NCI-H2171 (cell line): ENCODE measurements around the gene TBX10.
"Not testable (repeated sequence)": the region's sequence is repeated elsewhere in the genome, so short reads cannot be mapped to it uniquely, and the experiment has no call there.

ENCODE experiments used
- DNase-seq: peaks from one replicate; lab custom pipeline; 2025; lab: John Stamatoyannopoulos, UW

Gene TBX10

DNA sequence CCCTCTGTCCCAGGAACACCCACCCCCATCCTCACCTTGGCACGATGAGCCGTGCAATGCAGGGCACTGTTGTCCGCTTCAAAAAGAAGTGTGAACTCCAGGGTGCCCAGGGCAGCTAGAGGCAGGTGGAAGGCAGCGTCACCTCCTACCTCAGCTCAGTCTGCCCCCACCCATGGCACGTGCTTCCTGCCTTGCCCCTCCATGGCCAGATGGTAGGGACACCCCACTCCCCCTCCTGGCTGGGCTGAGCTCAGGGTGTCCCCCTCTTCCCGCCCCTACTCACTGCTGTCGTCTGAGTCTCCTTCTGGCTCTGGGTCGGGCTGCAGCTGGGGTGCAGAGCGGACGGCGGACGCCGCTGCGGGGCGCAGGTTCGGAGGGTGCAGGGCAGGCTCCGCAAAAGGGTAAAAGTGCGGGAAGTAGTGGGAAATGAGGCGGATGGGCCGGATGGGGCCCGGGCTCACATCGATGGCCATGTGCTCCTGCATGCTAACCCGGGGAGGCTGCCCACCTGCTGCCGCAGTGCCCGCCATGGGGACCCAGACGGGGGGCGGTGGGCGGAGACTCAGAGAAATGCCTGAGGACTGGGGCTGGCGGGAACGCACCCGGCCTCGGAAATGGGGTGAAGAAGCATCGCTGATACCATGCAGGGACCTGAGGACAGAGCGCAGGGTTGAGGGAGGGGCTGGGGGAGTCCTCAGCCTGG, 23.7 kb downstream of the TBX10 start:
- DNase-seq: peak; percentile 29

DNA sequence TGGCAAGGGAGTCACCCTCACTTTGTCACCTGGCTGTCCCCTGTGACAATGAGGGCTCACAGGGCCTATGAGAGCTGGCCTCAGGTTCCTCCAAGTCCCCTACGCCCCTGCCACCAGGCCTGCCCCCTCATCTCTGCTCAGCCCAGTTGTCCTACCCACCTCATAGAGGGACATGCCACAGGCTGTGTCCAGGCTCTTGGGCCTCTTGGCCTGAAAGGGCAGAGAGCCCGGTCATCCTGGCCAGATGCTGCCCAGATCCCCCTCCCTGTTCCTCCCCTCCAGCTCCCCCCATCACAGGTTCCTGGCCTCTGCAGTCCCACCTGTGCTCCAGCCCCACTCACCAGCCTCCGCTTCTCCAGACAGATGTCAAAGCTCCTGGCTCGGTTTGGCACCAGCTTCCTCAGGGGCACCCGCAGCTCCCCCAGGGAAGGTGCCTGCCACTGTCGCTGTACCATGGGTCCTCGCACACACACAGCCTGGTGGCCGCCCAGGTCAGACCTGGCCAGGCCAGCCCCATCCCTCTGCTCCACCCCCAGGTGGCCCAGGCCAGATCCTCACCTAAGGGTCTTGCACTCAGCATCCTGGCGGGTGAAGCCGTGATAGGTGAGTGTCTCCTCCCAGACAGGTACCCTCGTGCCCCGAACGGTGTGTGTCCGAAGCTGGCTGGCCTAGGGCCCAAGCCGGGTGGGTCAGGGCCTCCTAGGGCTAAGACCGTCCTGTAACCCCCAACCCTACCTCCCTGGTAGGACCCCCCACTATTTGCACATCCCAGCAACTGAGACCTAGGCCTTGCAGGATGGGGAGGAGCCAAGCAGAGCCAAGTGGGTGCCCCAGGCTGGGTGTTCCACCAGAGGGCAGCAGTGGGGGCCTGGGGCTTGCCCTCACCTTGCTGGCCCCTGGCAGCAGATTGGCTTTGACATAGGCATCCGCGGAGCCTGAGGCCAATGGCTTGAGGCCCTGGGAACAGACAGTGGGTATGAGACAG, 24.5 kb downstream of the TBX10 start:
- DNase-seq: peak; percentile 8

DNA sequence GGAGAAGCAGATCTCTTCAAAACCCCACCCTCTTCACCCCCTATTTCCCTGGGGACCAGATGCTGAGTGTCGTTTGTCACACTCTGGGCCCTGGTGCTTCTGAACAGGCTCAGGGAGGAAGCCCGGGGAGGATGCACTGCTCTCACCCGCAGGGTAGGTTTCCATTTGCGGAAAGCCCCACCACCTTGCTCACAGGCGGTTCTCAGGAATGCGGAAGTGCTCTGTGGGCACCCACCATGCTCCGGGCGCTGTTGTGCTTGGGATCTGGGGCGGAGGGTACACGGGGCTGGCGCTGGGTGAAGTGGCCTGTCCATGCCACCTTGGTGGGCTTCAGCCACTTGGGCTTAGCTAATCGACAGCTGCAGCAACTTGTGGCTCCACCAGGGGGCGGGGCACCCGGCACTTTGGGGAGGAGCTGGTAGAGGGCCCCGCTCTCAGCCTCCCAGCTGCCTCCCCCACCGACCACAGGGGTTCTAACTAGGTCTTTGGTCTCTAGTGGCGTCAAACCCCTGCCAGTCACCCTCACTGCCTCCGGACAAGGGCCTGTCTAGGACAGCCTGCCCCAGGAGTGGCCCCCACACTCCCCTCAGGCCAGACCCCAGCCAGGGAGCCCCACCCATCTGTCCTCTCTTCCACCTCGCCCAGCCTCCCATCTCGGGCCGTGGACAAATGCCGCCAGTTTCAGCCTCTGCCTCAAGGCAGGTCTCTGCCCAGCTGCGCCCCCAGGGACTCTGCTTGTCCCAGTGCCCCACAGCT, 25.4 kb downstream of the TBX10 start:
- peak; percentile 11 for DNase-seq

DNA sequence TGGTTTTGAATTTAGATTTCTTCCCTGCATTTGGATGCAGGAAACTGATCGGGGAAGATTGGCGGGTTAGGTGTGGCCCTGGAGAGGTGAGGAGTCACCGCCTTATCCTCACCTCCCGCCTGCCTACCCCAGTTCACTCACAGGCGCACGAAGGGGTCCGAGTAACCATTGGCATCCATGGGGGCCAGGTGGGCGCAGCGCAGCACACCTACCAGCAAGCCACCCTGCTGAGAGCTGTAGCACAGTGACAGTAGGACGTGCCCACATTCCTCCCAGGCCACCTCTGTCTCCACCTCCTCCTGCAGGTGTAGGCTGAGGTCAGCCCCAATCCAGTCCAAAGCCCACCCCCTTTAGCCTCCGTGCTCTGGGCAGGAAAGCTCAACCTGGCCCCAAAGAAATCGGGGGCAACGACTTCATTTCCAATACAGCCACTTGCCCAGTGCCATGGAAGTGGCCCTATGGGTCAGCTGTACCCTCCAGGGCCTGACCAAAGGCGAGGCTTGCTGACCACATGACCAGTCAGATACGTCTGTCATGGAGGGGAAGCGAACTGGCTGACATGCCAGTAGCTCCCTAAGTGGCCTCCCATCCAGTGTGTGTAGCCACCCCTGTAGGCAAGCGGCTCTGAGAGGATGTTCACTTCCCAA, 26.1 kb downstream of the TBX10 start:
- no peak for DNase-seq

DNA sequence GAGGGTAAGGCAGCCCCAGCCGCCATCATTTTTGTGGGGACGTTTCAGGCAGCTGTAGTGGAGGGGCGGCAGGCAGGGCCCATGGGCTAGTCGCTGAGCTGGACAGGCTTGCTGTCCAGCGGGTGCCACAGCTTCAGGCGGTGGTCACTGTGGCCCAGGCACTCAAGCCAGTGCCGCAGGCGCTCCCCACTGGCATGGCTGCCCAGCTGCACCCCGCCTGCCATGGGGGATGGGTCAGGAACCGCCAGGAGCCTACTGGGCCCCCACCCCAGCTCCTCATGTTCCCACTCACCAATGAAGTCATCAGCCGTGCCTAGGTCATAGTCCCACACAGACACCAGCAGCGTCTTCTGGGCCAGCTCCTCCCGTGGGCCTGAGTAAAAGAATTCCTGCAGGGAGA, 26.8 kb downstream of the TBX10 start:
- no peak for DNase-seq

DNA sequence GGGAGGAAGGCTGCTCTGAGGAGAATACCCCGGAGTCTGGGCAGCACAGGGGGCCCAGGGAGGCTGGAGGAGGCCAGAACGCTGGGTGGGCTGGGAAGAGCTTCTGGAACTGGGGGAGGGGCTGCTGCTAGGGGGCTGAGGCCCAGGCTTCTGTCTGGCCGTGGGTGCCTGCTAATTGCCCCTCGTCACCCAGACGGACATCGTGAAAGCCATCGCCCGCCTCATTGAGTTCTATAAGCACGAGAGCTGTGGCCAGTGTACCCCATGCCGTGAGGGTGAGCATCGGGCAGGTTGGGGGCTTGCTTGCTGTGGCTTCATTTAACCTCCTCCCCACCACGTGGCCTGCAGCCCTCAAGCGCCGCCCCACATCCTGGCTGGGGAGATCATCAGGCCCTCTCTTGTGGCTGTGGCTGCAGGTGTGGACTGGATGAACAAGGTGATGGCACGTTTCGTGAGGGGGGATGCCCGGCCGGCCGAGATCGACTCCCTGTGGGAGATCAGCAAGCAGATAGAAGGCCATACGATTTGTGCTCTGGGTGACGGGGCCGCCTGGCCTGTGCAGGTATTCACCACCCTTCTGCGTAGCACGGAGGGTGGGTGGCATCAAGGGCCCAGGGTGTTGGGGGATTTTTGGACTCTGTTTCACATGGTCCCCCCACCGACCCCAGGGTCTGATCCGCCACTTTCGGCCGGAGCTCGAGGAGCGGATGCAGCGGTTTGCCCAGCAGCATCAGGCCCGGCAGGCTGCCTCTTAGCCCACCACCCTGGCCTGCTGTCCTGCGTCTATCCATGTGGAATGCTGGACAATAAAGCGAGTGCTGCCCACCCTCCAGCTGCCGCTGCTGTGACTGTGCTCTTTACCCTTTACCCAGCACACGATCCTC, 27.6 kb downstream of the TBX10 start:
- no peak for DNase-seq

DNA sequence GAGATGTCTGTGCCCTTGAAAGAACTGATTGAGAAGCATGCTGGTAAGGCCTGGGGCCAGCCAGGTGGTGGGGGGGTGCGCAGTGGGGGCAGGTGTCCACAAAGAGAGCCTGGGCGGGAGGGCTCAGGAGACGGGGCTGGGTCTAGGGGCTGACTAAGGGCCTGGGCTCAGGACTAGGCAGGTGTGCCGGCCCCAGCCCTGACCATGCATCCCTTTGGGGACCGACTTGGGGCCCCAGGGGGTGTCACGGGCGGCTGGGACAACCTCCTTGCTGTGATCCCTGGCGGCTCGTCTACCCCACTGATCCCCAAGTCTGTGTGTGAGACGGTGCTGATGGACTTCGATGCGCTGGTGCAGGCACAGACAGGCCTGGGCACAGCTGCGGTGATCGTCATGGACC, 28.4 kb downstream of the TBX10 start:
- no peak for DNase-seq

DNA sequence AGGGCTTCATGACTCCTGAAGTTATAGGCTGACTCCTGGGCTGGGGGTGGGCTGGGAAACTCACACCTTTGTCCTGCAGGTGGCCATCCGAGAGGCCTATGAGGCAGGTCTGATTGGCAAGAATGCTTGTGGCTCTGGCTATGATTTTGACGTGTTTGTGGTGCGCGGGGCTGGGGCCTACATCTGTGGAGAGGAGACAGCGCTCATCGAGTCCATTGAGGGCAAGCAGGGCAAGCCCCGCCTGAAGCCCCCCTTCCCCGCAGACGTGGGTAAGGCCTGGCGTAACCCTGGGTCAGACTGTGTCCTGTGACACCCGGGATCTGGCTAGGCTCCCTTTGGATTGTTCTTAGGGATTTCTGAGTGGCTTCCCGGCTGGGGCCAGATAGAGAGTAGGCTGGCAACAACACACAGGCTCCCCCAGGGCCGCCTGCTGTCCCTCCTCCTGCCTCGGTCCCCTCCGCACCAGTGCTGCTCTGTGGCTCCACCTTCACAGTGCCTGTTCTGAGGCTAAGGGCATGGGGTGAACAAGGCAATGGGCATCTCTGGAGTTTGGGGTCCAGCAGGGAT, 29.2 kb downstream of the TBX10 start:
- DNase-seq: no peak

DNA sequence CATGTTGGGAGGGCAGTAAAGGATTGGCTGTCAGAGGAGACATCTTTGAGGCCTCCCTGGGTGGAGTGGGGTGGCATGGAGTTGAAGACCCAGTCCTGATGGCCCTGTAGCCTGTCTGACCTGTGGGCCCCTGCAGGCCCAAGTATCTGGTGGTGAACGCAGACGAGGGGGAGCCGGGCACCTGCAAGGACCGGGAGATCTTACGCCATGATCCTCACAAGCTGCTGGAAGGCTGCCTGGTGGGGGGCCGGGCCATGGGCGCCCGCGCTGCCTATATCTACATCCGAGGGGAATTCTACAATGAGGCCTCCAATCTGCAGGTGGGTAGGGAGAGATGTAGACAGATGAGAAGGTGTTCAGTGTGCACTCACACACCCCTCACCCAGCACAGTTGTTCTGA, 30.2 kb downstream of the TBX10 start:
- DNase-seq: no peak

DNA sequence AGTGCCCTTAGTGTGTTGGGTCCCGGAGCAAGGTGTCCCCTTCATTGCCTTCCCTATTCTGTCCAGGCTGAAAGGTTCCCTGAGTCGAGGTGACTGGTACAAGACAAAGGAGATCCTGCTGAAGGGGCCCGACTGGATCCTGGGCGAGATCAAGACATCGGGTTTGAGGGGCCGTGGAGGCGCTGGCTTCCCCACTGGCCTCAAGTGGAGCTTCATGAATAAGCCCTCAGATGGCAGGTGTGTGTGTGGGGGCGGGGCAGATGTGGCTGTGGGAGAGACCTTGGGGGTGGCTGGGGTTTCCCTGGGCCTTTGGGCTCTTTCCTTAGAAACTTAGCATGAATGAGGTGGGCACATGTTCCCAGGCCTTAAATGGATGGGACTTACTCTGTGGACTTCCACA, 31.1 kb downstream of the TBX10 start:
- DNase-seq: no peak

DNA sequence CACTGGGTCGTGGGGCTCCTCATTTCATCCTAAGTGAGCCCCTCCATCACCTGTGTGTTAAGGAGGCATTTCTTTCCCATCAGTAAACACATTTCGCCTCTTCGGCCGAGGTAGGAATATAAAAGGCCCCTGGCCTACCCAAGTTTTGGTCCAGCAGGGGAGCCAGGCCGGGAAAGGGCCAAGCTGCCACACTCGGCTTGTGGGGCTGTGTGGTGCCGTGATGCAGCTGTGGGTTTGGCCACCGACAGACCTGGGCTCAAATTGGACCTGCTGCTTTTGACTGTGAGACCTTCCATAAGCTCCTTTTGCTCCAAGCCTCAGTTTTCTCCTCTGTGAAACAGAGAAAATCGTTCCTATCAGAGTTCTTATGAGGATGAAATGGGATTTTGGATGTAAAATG, 32.1 kb downstream of the TBX10 start:
- DNase-seq: no peak

DNA sequence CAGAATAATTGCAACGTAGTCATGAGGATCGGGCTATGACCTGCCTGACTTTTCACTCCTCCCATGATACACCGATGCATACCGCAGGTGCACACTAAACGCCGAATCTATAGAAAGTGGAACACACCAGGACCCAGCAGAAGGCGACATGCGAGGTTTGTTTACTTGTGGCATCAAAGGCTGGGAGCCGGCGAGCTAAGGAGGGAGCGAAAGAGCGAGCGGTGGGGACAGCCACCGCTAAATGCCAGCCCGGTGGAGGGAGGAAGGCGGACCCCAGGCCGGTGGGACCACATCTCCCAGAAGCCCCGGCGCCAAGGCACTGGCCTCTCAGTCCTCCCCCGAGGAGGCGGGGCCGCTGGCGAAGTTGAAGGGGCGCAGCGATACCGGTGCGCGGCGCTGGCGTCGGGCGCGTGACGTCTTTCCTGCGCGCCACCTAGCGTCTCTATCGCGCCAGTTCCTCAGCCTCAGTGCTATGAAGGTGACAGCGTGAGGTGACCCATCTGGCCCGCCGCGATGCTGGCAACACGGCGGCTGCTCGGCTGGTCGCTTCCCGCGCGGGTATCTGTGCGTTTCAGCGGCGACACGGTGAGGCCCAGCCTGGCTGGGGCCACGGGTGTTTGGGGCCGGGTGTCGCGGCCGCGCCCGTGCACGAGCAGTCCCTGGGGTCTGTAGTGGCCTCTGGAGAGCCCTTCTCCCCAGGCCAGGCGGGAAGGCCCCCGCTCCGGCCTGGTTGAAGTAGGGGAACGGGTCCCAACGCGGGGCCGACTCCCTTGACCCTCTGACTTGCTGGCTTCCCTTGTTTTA, 32.9 kb downstream of the TBX10 start, which contains the start of gene NDUFV1:
TSS of gene NDUFV1 (plus strand) at position 445 of the 804 bp plus-strand sequence. CDS start at position 514, 69 bp downstream.
- DNase-seq: peak; percentile 96

DNA sequence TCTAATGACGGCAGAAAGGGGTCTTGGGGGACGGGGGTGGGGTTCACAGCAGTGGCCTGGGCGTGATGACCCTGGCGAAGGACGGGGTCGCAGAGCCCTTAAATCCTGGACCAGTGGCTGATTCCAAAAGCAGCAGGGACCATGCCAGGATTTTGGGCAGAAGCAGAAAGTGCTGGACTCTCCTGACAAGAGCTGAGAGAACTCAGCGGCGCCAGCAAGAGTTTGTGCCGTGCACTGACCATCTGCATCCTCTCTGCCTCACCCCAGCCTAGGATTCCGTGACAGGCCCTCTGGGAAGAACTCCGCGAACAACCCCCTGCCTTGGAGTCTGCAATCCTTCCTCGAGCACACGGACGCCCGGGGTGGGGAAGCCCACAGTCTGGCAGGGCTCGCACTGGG, 33.5 kb downstream of the TBX10 start:
- no peak for DNase-seq

DNA sequence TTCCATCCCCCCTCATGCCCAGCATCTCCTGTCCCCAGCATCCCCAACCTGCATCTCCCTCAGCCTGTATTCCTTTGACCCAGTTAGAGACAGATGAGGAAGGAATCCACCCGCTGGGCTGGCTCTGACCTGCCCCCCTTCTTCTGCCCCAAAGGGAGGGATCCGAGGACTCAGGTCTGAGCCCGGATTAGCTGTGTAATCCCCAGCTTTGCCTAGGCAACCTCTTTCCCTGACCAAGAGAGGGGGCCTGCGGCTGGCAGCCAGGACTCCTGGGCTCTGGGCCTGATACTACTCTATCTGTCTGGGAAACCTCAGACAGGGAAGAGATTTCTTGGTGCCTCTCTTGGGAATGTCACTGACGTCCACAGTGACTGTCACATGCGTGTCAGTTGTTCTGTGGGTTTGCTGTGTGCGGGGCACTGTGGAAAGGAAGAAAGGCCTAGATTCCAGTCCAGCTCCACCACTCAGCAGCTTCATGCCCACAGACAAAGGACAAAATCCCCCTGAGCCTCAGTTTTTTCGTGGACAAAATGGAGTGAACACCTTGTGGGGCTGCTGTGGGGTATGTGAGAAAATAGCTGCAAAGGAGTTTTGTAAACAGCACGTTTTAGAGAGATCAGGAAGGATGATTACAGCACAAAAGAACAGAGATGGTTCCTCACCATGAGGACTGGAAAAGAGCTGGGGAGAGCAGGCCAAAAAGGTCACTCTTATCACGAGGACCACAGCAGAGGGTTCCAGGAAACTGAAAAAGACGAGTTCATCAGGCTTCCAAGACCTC, 34.1 kb downstream of the TBX10 start:
- no peak for DNase-seq

DNA sequence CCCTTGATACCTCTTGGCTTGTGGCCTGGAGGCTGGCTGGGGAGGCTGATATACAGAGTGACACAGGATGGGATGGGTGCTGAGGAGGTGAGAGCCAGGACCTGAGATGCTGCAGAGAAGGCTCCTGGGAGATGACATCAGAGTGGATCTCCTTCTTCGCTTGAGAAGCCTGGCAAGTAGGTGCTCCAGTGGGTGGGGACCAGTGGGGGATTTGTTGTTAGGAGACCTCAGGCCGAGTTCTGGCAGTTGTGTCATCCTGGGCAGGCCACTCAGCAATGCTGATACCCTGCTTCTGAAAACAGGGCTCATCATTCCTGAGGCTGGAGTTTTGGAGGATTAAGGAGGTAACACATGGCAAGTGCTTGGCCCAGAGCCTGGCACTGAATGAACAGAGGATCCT, 34.7 kb downstream of the TBX10 start:
- DNase-seq: no peak

DNA sequence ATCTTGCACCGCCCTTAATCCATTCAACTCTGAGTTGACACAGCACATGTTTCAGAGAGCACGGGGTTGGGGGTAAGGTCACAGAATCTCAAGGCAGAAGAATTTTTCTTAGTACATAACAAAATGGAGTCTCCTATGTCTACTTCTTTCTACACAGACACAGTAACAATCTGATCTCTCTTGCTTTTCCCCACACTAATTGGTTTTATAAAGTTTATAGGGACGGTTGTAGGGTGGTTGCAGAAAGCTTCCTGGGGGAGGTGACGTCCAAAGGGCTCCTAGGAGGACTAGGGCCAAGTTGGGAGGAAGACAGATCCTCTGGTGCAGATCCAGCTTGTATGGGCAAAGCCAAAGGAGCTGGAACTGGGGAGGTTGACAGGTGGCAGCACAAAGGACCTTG, 35.4 kb downstream of the TBX10 start:
- not testable (repeated sequence) for DNase-seq

DNA sequence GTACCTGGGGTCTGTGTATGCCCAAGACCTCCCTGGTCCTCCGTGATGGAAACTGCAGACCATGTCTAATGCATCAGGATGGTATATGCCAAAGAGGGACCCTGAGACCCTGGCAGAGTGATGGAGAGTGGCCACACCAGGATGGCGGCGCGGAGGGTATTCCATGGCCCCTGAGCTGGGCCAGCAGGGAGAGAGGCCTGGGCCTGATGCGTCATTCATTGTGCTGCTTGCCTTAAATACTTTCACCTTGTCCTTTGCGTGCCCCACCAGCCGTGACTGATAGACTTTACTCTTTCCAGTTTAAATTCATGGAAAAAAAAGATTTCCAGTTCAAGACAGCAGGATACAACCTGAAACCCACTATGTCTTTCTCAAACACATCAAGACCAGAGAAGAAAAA, 38.5 kb downstream of the TBX10 start:
- no peak for DNase-seq

DNA sequence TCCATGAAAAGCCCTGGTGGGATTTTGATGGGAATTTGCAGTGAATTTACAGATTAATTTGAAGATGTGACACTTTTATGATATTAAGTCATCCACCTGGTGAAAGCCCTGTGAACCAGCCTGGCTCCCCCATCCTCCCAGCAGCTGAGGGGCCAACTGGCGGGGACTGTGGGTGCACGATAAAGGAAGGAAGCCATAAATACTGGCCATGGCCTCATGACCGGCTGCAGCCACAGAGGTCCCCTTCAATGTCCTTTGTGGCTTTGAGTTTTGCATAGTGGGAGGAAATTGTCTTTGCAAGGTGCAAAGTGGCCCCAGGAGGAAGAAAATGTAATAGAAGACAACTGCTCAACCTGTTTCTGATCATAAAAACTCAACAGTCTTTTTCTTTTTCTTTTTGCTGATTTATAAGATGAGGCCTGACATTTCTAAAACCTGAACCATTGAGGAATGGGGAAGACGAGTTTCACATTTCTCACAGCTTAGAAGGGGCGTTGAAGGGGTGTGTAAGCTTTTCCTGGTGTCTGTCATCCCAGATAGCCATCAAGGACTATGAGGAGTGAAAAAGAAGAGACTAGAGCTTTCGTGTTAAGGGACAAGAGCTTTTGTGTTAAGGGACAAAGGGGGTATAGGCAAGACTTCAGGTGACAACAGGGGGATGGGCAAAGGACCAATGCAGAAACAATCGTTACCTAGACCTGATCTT, 39.1 kb downstream of the TBX10 start:
- DNase-seq: no peak
